ENCODE results near the gene QKI.

The QKI gene

DNA sequence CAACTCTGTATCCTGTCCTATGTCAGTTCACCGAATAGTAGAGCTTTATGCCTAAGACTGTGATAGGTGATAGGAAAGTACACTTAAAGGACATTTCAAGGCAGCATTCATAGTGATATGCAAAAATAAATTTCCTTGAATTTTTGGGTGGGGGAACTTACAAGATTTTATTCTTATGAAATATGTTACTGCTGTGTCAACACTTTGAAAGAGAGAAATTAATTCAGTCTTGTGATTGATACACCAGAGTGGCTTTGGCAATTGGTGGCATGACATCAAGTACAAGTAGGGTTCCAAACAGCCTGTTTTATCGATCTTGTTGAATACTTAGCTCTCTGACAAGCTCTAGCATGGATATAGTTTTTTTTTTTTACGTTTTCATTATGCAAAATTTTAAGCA is 72.3 kb downstream of the QKI start:
- DNase-seq (ENCODE audit: low read depth in 2 of 2): no peak

DNA sequence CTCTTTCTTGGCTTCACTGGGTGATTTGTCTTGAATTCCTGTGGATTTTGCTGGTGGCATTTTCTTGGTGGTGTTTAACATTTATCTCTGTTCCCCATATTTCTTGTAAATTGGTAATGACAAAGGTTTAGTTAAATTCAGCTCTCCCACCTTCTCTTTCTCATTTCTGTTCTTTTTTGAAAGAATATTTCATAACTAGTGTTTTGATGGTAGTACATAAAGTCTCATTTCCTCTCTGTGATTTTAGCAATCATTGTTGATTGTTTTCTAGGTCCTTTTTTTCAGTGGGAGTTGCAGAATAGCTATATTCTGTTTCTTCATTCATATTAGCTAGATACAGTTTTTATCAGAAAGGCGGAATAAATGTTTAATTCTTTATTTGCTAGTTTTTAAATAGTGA is 73.1 kb downstream of the QKI start:
- DNase-seq (ENCODE audit: low read depth in 2 of 2): no peak

DNA sequence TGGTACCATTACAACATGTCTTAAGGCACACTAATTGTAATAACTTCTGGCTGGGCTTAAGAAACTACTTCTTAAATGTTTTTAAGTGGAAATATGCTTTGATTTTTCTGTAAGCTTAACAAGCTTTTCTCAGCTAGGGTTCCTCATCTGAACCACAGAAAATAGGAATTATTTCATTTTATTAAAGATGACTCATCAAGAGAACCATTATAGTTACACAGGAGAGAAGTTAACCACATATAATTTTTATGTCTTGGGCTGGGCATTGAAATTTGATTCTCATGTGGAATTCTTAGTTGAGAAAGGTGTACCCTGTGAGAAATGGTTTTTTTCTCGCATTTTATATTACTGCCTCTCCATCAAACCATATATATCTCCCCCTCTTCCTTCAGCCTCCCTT is 75.1 kb downstream of the QKI start:
- DNase-seq (ENCODE audit: low read depth in 2 of 2): no peak

DNA sequence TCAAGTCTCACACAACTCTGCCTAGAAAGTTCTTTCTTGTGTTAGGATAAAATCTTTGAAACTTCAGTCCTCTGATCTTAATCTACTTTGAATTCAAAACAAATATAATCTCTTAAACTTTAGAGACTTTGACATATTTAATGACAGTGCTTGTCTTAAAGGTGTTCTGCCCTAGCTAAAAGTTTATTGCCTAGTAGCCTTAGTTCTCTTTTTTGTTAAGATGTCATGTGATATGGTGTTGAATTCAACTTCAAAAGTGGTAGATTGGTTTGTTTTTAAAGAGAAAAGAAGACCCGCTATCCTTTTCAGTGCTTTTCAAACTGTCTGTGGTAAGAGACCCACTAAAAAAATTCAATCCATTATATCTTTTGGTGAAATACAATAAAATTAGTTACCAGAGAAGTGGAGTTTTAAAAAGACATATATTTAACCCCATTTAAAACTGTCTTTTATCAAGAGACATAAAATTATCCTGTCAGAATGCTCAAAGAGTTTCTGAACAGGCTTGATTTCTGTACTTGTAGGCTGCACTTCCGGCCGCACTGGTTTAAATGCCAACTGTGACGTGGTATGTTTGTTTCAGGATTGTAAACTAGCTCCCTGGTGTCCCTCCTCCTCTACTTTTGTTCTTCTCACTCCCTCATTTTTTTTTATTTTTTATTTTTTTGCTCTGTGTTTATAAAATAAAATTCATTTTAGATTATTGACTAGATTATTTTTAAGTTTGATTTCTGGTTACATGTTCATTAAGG is 76.5 kb downstream of the QKI start:
- no peak for DNase-seq (ENCODE audit: low read depth in 2 of 2)

DNA sequence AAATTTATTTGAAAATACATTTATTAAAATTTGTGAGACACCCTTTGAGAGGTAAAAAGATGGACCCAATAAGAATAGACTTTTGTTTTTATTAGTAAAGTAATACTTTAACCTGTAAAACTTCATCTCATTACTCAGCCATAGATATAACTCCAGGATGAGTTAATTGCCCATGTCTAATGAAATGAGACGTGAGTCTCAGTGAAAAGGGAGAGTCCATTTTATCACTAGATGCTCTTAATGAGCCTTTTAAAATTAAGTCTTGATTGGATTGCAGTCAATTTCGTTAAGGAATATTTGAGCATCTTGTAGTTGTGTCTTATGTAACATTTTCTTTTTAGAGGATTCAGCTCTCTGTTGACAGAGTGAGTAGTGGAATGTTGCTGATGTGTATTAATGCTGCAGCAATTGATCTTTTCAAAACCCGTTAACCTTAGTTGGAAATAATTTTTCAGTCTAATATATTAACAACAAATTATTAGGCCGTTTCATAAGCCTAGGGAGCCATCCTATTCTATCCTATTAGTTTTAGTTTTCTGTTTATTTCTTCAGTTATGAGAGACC is 77.3 kb downstream of the QKI start:
- DNase-seq (ENCODE audit: low read depth in 2 of 2): no peak

DNA sequence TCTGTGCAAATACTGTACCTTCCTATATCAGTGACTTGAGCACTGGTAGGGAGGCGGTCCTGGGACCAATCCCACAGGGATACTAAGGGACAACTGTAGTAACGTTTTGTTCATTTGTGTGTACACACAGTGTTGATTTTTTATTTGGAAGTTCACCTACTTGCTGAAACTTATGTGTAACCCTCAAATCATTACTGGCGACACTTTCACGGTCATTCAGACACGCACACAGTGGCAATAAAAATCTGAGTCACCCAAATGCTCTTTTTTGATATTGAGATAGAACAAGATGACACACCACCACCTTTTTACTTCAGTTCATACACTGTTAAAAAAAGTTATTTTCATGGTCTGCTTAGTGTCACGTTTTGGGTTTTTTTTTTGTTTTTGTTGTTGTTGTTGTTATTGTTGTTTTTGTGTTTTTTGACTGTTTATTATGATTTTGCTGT is 79.8 kb downstream of the QKI start:
- no peak for DNase-seq (ENCODE audit: low read depth in 2 of 2)

DNA sequence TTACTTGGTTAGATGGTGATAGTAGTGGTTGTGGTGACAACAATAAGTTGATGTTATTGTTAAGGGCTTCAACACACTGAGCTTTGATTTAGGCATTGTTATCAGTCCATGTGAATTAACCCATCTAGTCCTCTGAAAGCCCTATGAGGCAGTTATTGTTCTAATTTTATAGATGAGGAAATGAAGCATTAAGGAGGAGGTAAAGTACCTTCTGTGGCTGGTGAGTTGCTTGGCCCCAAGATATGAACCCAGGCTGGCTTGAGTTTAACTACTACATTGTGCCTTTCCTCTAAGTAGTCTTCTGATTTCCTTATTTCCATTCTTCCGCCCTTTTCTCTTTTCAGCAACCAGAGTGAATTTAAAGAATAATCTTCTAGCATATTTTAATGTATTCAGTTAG is 81.7 kb downstream of the QKI start:
- DNase-seq (ENCODE audit: low read depth in 2 of 2): no peak

DNA sequence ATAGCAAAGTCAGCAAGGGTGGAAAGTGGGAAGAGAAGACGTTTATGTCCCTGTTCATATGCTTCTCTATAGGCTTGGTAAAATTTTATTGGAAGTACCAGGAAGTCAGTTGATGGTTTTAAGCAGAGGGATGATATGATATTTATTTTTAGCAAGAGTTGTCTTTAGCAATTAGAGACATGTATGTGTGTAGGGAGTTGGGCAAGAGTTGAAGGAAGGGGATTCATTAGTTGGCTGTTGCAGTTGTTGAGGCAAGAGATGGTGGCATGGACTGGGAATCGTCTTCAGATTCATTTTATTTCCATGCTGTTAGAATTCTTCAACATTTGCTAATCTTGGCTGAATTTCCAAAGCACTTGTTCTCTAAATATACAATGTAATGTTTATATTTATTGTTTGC is 85.6 kb downstream of the QKI start:
- no peak for DNase-seq (ENCODE audit: low read depth in 2 of 2)

GRCh38 chr6:163501026-163501425 is 86.5 kb downstream of the QKI start:
- no peak for DNase-seq (ENCODE audit: low read depth in 2 of 2)

- no peak for DNase-seq (ENCODE audit: low read depth in 2 of 2)
These were observed 86.9 kb downstream of the QKI start for GRCh38 chr6:163501439-163501838.

- no peak for DNase-seq (ENCODE audit: low read depth in 2 of 2)
These were observed 90.6 kb downstream of the QKI start for GRCh38 chr6:163504984-163505640.

GRCh38 chr6:163507965-163508364 is 93.4 kb downstream of the QKI start:
- no peak for DNase-seq (ENCODE audit: low read depth in 2 of 2)

DNA sequence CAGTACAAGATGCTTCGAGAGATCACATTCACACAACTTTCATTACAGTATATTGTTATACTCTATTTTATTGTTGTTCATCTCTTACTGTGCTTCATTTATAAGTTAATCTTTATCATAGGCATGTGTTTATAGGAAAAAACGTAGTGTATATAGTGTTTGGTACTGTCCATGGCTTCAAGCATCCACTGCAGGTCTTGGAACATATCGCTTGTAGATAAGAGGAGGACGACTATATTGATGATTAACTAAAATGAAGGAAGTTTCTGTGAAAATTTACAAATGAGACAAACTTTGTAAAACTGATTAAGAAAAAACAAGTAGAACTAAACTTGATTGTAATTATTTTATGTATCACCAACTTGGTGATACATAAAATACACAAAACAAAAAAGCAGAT is 98.5 kb downstream of the QKI start:
- DNase-seq (ENCODE audit: low read depth in 2 of 2): no peak

DNA sequence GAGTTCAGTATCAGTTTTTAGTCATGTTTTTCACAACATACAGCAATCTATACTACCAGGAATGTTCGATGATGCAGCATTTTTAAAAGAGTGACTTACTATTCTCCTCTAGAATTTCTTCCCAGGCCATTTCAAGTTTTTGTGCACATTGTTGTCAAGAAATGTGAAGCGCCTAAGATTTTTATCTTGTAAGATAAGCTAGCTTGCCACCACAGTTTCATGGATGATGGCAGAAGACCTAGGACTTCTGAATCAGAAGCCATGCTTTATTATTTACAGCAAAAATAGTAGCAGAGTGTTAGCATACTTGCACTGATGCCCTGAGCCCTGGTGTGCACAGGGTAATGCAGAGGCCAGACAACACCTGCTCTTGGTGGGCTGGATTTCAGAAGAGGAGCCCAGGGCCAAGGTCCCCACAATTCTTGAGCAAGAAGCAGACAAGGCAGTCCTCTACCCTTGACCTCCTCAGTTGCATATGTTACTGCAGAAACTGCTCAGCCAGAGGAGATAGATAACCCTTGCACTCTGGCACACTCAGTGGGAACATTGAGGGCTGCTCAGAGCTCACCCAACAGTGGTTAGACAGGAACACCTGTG is 99.2 kb downstream of the QKI start:
- DNase-seq (ENCODE audit: low read depth in 2 of 2): no peak

DNA sequence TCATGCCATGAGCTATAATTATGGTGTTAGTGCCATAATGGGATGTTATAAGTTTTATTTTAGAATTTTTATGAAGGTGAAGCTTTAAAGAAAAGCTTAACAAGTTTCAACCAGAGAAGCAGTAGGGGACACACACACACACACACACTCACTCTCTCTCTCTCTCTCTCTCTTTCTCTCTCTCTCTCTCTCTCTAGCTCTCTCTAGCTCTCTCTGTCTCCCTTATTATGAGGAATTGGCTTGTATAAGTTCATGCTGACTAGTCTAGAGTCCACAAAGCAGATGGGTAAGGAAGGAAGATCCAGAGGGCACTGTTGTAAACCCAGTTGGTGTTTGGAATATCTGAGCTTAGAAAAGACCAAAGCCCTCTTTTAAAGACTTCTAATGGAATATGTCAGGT is 102.4 kb downstream of the QKI start:
- no peak for DNase-seq (ENCODE audit: low read depth in 2 of 2)

DNA sequence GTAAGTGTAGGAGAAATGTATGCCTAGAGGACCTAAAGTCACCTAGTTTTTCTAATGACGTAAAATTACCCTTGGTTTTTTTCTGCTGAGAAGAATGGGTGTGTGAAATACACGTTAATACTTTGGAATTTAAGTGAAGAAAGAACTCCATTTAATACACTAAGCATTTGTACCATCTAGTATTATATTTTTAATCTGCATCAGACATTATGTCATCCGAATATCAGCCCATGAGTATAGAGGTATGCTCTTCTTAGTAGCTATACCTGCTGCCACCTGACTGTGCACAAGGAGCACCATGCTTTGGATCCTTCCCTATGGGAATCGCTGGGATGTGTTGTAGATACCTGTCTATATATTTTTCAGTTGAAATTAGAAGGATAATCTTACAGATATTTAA is 106.4 kb downstream of the QKI start:
- DNase-seq (ENCODE audit: low read depth in 2 of 2): no peak

DNA sequence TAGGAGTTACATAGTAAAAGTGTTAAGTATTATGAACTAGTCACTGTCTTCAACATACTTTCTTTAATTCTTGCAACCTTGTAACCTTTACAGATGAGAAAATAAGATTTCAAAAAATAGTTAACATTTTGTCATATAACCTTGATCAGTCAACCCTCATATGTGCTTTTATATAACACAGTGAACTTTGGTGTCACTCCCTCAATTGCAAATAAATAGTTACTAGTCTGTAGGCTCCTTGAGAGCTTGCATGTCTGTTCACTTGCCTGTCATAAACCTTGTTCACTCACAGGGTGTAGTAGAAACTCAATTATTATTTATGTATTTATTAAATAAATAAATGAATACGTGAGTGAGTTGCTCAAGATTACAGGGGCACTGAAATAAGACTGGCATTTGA is 107.5 kb downstream of the QKI start:
- no peak for DNase-seq (ENCODE audit: low read depth in 2 of 2)

DNA sequence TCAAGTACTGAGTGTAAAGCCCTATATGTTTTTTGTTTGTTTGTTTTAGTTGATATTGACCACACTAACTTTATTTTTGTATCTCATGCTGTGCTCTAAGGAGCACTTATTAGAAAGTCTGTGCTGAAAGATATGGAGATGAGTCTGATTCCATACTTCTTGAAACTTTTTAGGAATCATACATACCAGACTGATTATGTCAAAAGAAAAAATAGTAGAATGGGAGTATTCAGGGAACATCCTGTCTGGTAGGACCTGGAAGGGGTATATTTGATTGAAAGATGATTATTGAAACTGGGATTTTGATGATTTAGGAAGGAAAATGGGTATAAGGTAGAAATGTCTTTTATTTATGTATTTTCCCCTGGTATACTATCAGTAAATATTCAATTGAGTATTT is 111.4 kb downstream of the QKI start:
- no peak for DNase-seq (ENCODE audit: low read depth in 2 of 2)

- DNase-seq (ENCODE audit: low read depth in 2 of 2): no peak
These were observed 111.8 kb downstream of the QKI start for GRCh38 chr6:163526346-163526745.

- DNase-seq (ENCODE audit: low read depth in 2 of 2): no peak
These were observed 112.8 kb downstream of the QKI start for GRCh38 chr6:163527291-163527690.

DNA sequence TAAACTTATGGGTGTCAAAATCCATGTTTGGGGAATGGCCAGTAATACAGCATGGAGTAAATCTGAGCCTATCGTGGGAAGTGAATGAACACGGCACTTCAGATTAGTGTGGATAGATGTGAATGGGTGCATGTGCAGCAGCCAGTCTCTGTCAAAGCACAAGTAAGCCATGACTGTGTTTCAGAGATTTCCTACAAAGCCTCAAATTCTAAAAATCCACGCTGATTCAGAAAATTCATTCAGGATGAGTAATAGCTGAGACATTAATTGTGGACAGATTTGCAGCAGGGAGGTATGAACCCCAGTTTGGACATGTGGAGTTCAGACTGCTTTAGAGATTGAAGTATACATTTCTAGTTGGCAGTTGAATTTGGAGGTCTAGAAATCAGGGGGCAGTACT is 115.1 kb downstream of the QKI start:
- DNase-seq (ENCODE audit: low read depth in 2 of 2): no peak

GRCh38 chr6:163530406-163530805 is 115.9 kb downstream of the QKI start:
- no peak for DNase-seq (ENCODE audit: low read depth in 2 of 2)

DNA sequence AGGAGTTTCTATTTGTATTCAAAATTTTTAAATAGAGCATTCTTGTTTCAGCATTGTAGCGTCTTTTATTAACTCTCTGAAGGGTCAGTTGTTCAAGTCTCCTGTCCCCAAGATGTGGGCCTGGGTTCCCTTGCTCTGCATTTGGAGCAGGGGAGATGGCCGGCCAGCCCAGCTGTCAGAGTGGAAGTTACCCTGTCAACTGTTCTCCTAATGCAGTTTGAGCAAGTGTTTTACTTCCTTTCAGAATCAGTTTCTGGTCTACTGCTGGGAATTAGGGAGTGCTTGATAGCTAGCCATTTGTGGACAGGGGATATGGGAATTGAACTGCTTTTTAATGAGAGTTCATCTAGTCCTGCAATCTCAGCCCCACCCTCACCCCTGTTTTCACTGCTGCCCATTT is 116.6 kb downstream of the QKI start:
- no peak for DNase-seq (ENCODE audit: low read depth in 2 of 2)
